ENCODE measurements around the gene UBE3A.

GRCh38 chr15:25408428-25408827, 30.4 kb downstream of the UBE3A start:
- TF ChIP-seq CTCF (IDR thresholded peaks at IDR 0.05), result no peak
- TF ChIP-seq POLR2A (IDR thresholded peaks at IDR 0.05), result no peak
- TF ChIP-seq POLR2AphosphoS5 (IDR thresholded peaks at IDR 0.05), result no peak
